Islet of Langerhans (tissue), 1 donor: ENCODE data around the gene ARHGEF33.
"Not testable (repeated sequence)": the region's sequence is repeated elsewhere in the genome, so short reads cannot be mapped to it uniquely, and the experiment has no call there.

ENCODE experiments used
- FAIRE-seq: peaks from one replicate; lab custom pipeline; 2011; peaks lifted over from hg19 to GRCh38; lab: Jason Lieb, UNC

The ARHGEF33 gene

GRCh38 chr2:38911191-38911590, 21.5 kb downstream of the ARHGEF33 start:
- FAIRE-seq, result no peak

- no peak for FAIRE-seq
Measured at GRCh38 chr2:38912619-38913018, 22.9 kb downstream of the ARHGEF33 start.

DNA sequence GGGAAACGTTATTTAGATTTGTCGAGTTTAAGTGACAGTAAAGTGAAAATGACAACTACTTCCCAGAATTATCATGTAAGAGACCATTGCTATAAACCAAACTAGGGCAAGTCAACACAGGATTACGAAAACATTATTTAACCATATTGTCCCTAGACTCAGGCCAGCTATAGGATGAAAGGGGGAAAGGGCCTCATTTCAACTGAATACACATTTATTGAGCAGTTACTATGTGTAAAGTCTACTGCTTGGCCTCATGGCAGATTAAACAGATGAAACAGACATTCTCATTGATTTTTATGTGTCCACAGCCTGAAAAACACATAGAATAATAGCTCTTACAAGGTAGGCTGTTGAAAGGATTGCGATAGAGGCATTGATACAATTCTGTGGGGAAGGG, 32.7 kb downstream of the ARHGEF33 start:
- no peak for FAIRE-seq

- no peak for FAIRE-seq
Measured at GRCh38 chr2:38922902-38923301, 33.2 kb downstream of the ARHGEF33 start.

DNA sequence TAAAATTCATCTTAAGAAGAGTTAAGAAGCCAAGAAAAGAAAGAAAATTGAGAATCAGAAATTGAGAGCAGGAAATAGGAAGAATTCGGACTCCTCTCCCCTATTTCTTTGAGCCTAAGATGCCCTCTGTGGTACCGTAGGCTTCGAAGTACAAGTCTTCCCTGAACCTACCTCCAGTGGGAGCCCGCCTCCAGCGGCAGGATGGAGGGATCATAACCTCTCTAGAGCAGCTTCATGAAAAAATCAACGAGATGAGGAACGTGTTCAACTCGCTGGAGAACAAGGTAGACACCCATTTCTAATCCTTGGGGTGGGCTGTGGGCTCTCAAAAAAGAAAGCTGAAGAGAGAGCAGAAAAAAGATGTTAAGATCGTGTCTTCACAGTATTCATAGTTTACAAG, 36.3 kb downstream of the ARHGEF33 start:
- no peak for FAIRE-seq

DNA sequence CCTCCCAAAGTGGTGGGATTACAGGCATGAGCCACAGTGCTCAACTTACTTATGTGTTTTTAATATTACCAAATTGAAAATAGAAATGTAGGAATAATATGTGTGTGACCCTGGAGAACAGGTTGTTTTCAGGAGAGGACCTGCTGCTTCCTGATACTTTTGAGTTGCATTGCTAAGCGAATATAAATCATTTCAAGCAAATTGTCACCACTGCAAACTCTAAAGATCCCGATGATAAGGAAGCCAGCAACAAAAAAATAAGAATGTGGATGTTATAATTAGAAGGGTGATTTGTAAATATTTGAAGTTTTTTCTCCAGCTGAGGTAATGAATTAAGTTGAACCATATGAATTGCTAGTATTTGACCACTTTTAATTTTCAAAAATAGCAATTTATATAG, 40.9 kb downstream of the ARHGEF33 start:
- FAIRE-seq, result no peak

- no peak for FAIRE-seq
Measured at GRCh38 chr2:38932586-38932985, 42.9 kb downstream of the ARHGEF33 start.

- no peak for FAIRE-seq
Measured at GRCh38 chr2:38933653-38934052, 44.0 kb downstream of the ARHGEF33 start.

DNA sequence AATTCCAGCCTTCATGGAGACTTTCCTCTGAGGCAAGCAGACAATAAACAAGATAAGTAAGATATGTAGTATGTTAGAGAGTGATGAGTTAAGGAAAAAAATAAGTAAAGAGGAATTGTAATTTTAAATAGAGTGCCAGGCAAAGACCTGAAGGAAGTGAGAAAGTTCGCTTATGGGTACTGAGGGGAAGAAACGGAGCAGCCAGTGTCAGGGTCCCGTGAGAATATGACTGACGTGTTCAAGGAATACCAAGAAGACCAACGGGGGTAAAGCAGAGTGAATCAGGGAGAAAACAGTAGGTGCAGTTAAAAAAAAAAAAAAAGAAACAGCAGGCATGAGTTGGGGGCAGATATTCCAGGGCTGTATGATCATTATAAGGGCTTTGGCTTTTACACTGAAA, 45.1 kb downstream of the ARHGEF33 start:
- no peak for FAIRE-seq

DNA sequence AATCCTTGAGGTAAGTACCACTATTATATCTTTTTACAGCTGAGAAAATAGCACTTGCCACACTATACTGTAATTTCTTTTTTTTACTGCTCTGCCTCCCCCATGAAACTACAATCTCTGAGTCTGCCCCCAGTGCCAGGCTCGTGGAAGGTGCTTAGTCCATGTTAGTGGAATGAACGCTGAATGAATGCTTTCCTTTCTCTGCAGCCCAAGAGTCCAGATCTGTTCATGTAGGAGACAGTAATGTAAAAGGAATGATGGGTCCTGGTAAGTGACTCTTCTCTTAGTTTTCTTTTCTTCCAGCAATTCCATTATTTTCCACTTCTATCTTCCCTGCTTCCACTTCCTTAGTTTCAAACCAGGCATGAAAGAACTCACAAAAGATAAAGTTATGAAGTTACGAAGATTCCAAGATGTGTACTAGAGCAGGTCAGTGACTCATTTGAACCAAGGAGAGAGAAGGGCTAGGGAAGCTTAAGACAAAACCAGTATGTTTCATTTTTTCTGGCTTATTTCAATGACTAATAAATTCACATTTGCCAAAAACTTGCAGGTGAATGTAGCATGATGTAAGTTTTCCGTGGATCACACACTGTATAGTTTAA, 46.0 kb downstream of the ARHGEF33 start:
- FAIRE-seq, result no peak

DNA sequence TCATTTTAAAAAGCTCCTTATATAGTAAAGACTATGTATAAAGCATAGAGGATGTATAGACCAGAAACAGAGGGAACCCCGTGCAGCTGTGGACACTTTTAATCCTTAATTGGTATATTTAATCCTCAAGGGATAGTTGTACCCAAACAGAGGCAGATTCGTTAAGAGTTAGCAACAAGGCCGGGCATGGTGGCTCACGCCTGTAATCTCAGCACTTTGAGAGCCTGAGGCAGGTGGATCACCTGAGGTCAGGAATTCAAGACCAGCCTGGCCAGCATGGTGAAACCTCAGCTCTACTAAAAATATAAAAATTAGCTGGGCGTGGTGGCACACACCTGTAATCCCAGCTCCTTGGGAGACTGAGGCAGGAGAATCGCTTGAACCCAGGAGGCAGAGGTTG, 46.8 kb downstream of the ARHGEF33 start:
- FAIRE-seq, result not testable (repeated sequence)

DNA sequence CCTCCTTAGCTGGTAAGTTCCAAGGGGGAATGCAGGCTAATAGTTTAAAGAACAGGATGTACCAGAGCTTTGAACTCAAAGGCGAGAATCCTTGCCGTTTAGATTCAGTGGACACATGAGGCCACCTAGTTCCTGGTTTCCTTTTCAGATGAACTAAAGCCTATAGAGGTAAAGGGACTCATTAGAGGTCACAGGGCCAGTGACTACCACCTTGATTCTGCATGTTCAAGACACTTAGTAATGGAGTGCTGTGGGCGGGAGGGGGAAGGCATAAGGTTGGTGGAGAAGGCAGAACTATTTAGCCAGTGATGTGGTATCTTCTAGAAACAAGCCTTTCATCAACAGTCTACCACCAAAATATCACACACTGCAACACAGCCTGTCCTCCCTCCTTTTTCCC, 47.9 kb downstream of the ARHGEF33 start:
- FAIRE-seq, result no peak

DNA sequence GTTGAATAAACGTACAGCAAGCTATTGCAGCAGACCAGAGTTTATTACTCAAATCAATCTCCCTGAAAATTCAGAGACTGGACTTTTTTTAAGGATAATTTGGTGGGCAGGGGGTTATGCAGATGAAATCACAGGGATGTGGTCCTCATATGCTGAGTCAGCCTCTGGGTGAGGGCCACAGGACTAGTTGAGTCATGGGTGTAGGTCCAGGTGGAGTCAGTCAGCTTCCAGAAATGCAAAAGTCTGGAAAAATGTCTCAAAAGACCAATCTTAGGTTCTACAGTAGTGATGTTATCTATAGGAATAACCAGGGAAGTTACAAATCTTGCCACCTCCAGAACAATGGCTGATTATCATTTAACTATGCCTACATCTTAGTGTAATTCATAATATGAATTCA, 51.1 kb downstream of the ARHGEF33 start:
- FAIRE-seq, result no peak

- FAIRE-seq, result no peak
Measured at GRCh38 chr2:38943784-38944183, 54.1 kb downstream of the ARHGEF33 start.

GRCh38 chr2:38945372-38945771, 55.7 kb downstream of the ARHGEF33 start:
- FAIRE-seq, result no peak

DNA sequence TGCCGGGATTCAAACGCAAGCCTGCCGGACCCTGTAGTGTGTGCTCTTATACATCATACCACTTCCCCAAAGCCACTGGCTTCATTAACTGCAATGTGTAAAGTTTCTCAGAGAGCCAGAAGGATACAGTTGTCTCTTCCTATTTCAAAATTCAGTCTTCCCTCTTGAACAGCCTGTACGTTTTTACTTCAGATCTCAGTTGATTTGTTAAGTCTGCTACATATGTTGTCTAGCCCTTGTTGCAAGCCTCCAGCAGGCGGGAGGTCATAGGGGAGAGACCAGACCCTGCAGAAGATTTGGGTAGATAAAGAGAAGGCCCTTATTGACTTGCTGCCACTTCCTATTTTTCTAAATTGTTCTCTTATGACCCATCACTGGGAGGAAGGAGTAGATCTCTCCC, 56.2 kb downstream of the ARHGEF33 start:
- no peak for FAIRE-seq

GRCh38 chr2:38947241-38948239, 57.9 kb downstream of the ARHGEF33 start:
- FAIRE-seq, result peak; percentile 33

DNA sequence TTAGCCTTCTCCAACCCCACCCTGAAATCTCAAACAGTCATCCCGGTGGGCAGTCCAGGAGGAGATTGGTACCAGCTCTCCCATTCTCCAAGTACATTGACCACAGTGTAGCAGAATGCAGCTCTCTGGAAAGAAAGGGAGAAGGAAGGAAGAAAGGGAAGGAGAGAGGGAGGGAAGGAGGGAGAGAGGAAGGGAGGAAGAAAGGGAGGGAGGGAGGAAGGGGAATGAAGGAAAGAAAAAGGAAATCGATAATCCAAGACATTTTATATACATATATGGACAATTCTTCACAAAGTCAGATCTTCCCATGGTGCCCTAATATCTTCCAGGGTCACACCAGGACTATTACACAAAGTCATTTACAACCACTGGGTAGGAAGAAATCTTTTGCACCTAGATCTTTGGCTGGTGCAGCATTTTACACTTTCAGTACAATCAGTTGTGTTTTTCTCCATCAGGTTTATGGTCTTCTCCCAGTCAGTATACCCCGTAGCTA, 58.8 kb downstream of the ARHGEF33 start:
- no peak for FAIRE-seq

- no peak for FAIRE-seq
Measured at GRCh38 chr2:38948995-38949394, 59.3 kb downstream of the ARHGEF33 start.

GRCh38 chr2:38951766-38952165, 62.1 kb downstream of the ARHGEF33 start:
- FAIRE-seq, result no peak

DNA sequence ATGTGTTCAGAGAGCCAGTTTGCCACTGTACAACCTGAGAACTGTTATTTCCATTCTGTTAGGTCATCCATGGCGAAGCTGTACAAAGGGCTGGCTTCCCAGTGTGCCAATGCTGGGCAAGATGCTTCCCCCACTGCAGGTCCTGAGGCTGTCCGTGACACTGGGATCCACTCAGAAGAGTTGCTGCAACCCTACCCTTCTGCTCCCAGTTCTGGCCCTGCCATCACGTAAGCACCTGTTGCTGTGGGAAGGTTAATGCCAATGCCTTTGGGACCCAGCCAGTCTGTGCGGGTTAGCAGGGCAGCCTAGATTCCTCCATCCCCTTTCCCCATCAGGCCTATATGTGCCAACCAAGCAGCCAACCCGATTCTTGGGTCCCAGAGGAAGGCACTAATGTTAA, 68.3 kb downstream of the ARHGEF33 start:
- FAIRE-seq, result no peak

GRCh38 chr2:38959466-38959865, 69.8 kb downstream of the ARHGEF33 start:
- FAIRE-seq, result no peak

- FAIRE-seq, result no peak
Measured at GRCh38 chr2:38959938-38960608, 70.4 kb downstream of the ARHGEF33 start.
